ENCODE measurements around the gene CTNS.
"Not testable (repeated sequence)": the region's sequence is repeated elsewhere in the genome, so short reads cannot be mapped to it uniquely, and the experiment has no call there.

CTNS gene

GRCh38 chr17:3688027-3688553 lies 51.5 kb downstream of the CTNS start:
- no peak for DNase-seq (ENCODE audit: low read depth)

- DNase-seq (ENCODE audit: low read depth): no peak
Measured at GRCh38 chr17:3688852-3689261, 52.3 kb downstream of the CTNS start.

GRCh38 chr17:3689262-3690093 lies 52.9 kb downstream of the CTNS start:
- no peak for DNase-seq (ENCODE audit: low read depth)

GRCh38 chr17:3690094-3690715 lies 53.6 kb downstream of the CTNS start:
- no peak for DNase-seq (ENCODE audit: low read depth)

- no peak for DNase-seq (ENCODE audit: low read depth)
Measured at GRCh38 chr17:3691617-3692067, 55.1 kb downstream of the CTNS start.

GRCh38 chr17:3692346-3692745 lies 55.8 kb downstream of the CTNS start:
- no peak for DNase-seq (ENCODE audit: low read depth)

GRCh38 chr17:3693141-3693540 lies 56.6 kb downstream of the CTNS start:
- DNase-seq (ENCODE audit: low read depth): no peak

GRCh38 chr17:3693829-3694231 lies 57.3 kb downstream of the CTNS start:
- no peak for DNase-seq (ENCODE audit: low read depth)

GRCh38 chr17:3695129-3695722 lies 58.7 kb downstream of the CTNS start:
- no peak for DNase-seq (ENCODE audit: low read depth)

- DNase-seq (ENCODE audit: low read depth): peak; percentile 21
Measured at GRCh38 chr17:3695723-3696411, 59.3 kb downstream of the CTNS start, which contains the start of gene P2RX5. Gene P2RX5 (minus strand): TSS chr17:3696155. CDS start chr17:3696005, 150 bp downstream.

- DNase-seq (ENCODE audit: low read depth): no peak
Measured at GRCh38 chr17:3697103-3697476, 60.5 kb downstream of the CTNS start.

GRCh38 chr17:3698139-3698538 lies 61.6 kb downstream of the CTNS start:
- DNase-seq (ENCODE audit: low read depth): no peak

- DNase-seq (ENCODE audit: low read depth): no peak
Measured at GRCh38 chr17:3699951-3700350, 63.4 kb downstream of the CTNS start.

GRCh38 chr17:3702041-3702539 lies 65.5 kb downstream of the CTNS start:
- not testable (repeated sequence) for DNase-seq (ENCODE audit: low read depth)

- DNase-seq (ENCODE audit: low read depth): no peak
Measured at GRCh38 chr17:3704931-3705717, 68.6 kb downstream of the CTNS start.

GRCh38 chr17:3705718-3705984 lies 69.1 kb downstream of the CTNS start:
- DNase-seq (ENCODE audit: low read depth): not testable (repeated sequence)

GRCh38 chr17:3708366-3708765 lies 71.8 kb downstream of the CTNS start:
- no peak for DNase-seq (ENCODE audit: low read depth)

GRCh38 chr17:3710951-3711383 lies 74.4 kb downstream of the CTNS start:
- DNase-seq (ENCODE audit: low read depth): no peak
